ENCODE results near the gene ATXN2.
"Not testable (repeated sequence)": the region's sequence is repeated elsewhere in the genome, so short reads cannot be mapped to it uniquely, and the experiment has no call there.

ATXN2 gene

DNA sequence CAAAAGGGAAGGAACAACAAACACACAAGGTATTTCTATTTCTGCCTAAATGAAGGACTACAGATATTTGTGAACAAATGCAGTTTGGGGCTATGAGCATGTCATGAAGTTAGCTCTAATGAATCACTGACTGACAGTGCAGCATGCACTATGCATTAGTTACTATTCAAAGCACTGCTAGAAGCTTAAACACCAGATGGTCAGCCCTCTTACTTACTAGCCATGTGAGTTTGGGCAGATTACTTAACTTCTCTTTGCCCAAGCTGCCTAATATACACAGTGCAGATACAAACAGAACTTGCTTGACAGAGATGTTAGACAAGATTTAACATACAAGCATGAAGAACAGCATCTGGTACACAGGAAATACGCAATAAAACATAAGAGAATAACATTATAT, 96.0 kb downstream of the ATXN2 start:
- no peaks in the 10 kb centered on the region for H3K36me3 ChIP-seq (ENCODE audit: control insufficient read depth, insufficient read depth, low read length)
- H3K9ac ChIP-seq, result no peak overlapping the region
- H3K4me2 ChIP-seq (ENCODE audit: low read length), result no peak overlapping the region
- H3K79me2 ChIP-seq, result no peaks in the 10 kb centered on the region
- no peaks in the 10 kb centered on the region for H3K4me1 ChIP-seq
- H3K9me3 ChIP-seq (ENCODE audit: control insufficient read depth, low read length), result no peaks in the 10 kb centered on the region
- TF ChIP-seq, protein P1, sequence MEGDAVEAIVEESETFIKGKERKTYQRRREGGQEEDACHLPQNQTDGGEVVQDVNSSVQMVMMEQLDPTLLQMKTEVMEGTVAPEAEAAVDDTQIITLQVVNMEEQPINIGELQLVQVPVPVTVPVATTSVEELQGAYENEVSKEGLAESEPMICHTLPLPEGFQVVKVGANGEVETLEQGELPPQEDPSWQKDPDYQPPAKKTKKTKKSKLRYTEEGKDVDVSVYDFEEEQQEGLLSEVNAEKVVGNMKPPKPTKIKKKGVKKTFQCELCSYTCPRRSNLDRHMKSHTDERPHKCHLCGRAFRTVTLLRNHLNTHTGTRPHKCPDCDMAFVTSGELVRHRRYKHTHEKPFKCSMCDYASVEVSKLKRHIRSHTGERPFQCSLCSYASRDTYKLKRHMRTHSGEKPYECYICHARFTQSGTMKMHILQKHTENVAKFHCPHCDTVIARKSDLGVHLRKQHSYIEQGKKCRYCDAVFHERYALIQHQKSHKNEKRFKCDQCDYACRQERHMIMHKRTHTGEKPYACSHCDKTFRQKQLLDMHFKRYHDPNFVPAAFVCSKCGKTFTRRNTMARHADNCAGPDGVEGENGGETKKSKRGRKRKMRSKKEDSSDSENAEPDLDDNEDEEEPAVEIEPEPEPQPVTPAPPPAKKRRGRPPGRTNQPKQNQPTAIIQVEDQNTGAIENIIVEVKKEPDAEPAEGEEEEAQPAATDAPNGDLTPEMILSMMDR (IDR thresholded peaks at IDR 0.05), result no peak
- no peaks in the 10 kb centered on the region for H3K27me3 ChIP-seq (ENCODE audit: control insufficient read depth, insufficient read depth, low read length)
- no peak overlapping the region for H3K4me3 ChIP-seq (ENCODE audit: low read depth, low read length)
- no peak overlapping the region for H2AFZ ChIP-seq
- no peak overlapping the region for H3K27ac ChIP-seq

DNA sequence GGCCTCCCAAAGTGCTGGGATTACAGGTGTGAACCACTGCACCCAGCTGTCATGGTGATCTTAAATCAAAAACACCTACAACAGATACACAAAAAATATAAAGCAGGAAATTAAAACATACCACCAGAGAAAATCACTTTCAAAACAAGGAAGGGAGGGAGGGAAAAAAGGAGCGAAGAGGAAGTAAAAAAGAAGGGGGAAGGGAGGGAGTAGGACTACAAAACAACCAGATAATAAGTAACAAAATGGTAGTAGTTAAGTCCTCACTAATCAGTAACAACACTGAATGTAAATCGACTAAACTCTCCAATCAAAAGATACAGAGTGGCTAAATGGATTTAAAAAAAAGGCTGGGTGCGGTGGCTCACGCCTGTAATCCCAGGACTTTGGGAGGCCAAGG, 104.4 kb downstream of the ATXN2 start:
- Histone ChIP-seq H3K9ac (no peak overlapping the region), H2AFZ (no peak overlapping the region), H3K4me3 (ENCODE audit: low read depth, low read length) (no peak overlapping the region), H3K4me2 (ENCODE audit: low read length) (no peak overlapping the region), H3K27me3 (ENCODE audit: control insufficient read depth, insufficient read depth, low read length) (no peaks in the 10 kb centered on the region), H3K36me3 (ENCODE audit: control insufficient read depth, insufficient read depth, low read length) (no peaks in the 10 kb centered on the region), H3K27ac (no peak overlapping the region), H3K9me3 (ENCODE audit: control insufficient read depth, low read length) (no peaks in the 10 kb centered on the region), H3K4me1 (no peaks in the 10 kb centered on the region), H3K79me2 (peaks cover 5% of the 10 kb centered on the region)
- TF ChIP-seq, protein P1 (IDR thresholded peaks at IDR 0.05), result no peak

DNA sequence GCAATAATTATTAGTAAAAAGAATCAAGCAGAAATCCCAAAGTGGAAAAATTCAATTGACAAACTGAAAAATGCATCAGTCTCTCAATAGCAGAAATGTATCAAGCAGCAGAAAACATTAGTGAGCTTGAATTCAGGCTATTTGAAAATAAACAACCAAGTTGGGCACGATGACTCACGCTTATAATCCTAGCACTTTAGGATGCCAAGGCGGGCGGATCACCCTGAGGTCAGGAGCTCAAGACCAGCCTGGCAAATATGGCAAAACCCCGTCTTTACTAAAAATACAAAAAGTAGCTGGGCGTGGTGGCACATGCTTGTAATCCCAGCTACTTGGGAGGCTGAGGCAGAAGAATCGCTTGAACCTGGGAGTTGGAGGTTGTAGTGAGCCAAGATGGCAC, 106.1 kb downstream of the ATXN2 start:
- H2AFZ ChIP-seq; H3K79me2 ChIP-seq; H3K4me3 ChIP-seq (ENCODE audit: low read depth, low read length); H3K9me3 ChIP-seq (ENCODE audit: control insufficient read depth, low read length); H3K27me3 ChIP-seq (ENCODE audit: control insufficient read depth, insufficient read depth, low read length); H3K36me3 ChIP-seq (ENCODE audit: control insufficient read depth, insufficient read depth, low read length); H3K27ac ChIP-seq; H3K4me2 ChIP-seq (ENCODE audit: low read length); H3K4me1 ChIP-seq; H3K9ac ChIP-seq: not testable (repeated sequence)

DNA sequence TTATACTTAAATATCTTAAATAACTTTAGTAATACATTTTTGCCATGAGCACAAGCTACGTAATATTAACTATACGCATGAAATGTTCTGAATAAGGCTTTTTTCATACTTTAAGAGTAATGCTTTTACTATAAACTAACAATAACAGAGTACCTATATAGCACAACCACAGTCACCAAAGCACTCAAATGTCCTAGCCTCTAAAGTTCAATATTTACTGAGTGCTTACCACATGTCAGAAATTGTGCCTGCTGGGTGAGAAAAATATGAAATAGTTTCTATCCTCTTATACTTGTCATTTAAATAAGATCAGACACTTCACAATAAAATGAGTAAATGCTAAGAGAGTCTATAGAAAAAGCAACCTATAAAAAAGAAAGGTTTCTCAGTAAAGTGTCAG, 110.3 kb downstream of the ATXN2 start:
- no peak overlapping the region for H3K9ac ChIP-seq
- peaks cover 3% of the 10 kb centered on the region for H3K79me2 ChIP-seq
- H2AFZ ChIP-seq, result no peak overlapping the region
- no peak overlapping the region for H3K4me2 ChIP-seq (ENCODE audit: low read length)
- H3K9me3 ChIP-seq (ENCODE audit: control insufficient read depth, low read length), result no peaks in the 10 kb centered on the region
- no peaks in the 10 kb centered on the region for H3K4me1 ChIP-seq
- no peaks in the 10 kb centered on the region for H3K36me3 ChIP-seq (ENCODE audit: control insufficient read depth, insufficient read depth, low read length)
- H3K27me3 ChIP-seq (ENCODE audit: control insufficient read depth, insufficient read depth, low read length), result no peaks in the 10 kb centered on the region
- no peak overlapping the region for H3K4me3 ChIP-seq (ENCODE audit: low read depth, low read length)
- TF ChIP-seq, protein P1 (IDR thresholded peaks at IDR 0.05), result no peak
- no peak overlapping the region for H3K27ac ChIP-seq

DNA sequence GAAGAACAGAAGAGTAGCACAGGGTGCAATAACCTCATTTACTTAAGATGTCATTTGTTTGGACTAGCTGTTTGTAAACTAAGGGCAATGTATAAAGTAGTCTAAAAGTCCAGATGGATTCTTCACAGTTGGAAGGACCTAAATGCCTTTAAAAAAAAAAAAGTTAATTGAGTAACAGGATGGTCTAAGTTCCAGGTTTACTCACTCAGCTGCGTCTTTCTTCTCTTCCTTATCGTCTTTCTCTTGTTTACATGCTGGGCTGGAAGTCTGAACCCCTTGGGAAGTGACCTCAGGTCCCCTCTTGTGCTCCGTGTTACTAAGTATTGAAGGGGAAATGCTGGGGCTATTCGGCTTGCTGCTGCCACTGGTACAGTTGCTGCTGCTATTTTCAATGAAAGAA, 110.8 kb downstream of the ATXN2 start:
- H3K9ac ChIP-seq, result no peak overlapping the region
- no peaks in the 10 kb centered on the region for H3K27me3 ChIP-seq (ENCODE audit: control insufficient read depth, insufficient read depth, low read length)
- H3K9me3 ChIP-seq (ENCODE audit: control insufficient read depth, low read length), result no peaks in the 10 kb centered on the region
- peaks cover 3% of the 10 kb centered on the region for H3K79me2 ChIP-seq
- no peaks in the 10 kb centered on the region for H3K36me3 ChIP-seq (ENCODE audit: control insufficient read depth, insufficient read depth, low read length)
- H2AFZ ChIP-seq, result no peak overlapping the region
- no peaks in the 10 kb centered on the region for H3K4me1 ChIP-seq
- TF ChIP-seq, protein P1 (IDR thresholded peaks at IDR 0.05), result no peak
- H3K27ac ChIP-seq, result no peak overlapping the region
- no peak overlapping the region for H3K4me3 ChIP-seq (ENCODE audit: low read depth, low read length)
- no peak overlapping the region for H3K4me2 ChIP-seq (ENCODE audit: low read length)
